HCT116 (cell line): ENCODE measurements around the gene SCN7A. TPM values are rescaled to one million over a fixed set of nuclear protein-coding genes. Genes with fewer than 3 reads are reported as not detected.

ENCODE experiments used
- ATAC-seq: fragments of 200-7000 bp; cut with Tn5 transposase; 2 replicates; pipeline ENCODE4 v1.9.1; 2020; ENCODE audit warnings: mild to moderate bottlenecking, moderate library complexity
- BruUV-seq: library from RNA; stranded (reverse); fragments of 400-500 nt; replicated peaks from 2 replicates; lab custom pipeline; 2021; lab: Mats Ljungman, UMichigan
- CTCF ChIA-PET: fragments of 300-600 bp; sonication (Branson Sonifier 250); formaldehyde crosslinking; loops from one replicate; lab custom pipeline; 2021; ENCODE audit warnings: antibody characterized with exemption; lab: Charles Lee
- POLR2A ChIA-PET: fragments of 300-600, 350-600 bp; sonication (Branson Sonifier 250); formaldehyde crosslinking; loops from one replicate; lab custom pipeline; 2021; ENCODE audit warnings: antibody characterized with exemption; lab: Charles Lee
- RAD21 ChIA-PET, 2 experiments: fragments of 300-600 bp; sonication (Branson Sonifier 250); formaldehyde crosslinking; loops; one replicate each; lab custom pipeline; 2023; ENCODE audit warnings: low total read pairs in 2 of 2; ENCODE audit not compliant: uncharacterized antibody in 2 of 2, unreplicated experiment in 2 of 2, low non-redundant PET in 1 of 2; lab: Charles Lee
- DNase-seq: peaks from one replicate; pipeline ENCODE4 v3.0.0-alpha.2; 2010; ENCODE audit warnings: low read depth, low spot score
- H2AFZ ChIP-seq: fragments of 200-600 bp; shearing (Covaris generic), sonication (generic); 2 replicates; pipeline ENCODE4 v1.6.1; 2017; ENCODE audit warnings: low read depth, mixed run types, mixed read lengths, antibody characterized with exemption, low read length; ENCODE audit not compliant: poor library complexity, severe bottlenecking
- H3K27ac ChIP-seq: 2 replicates; pipeline ENCODE4 v1.5.1; 2012; ENCODE audit warnings: low read depth, low read length
- H3K27me3 ChIP-seq: fragments of 200-600 bp; sonication (generic); 2 replicates; pipeline ENCODE4 v1.6.1; 2016; ENCODE audit warnings: mixed run types, low read length, mixed read lengths; ENCODE audit not compliant: insufficient read depth
- H3K36me3 ChIP-seq, 2 experiments: fragments of 200-500 bp in 1 of 2; fragments of 200-600 bp in 1 of 2; sonication (Bioruptor generic) in 1 of 2; sonication (generic) in 1 of 2; 2 replicates each; pipeline versions ENCODE4 v1.5.1 to v1.6.1; 2014 to 2016; ENCODE audit warnings: low read length in 2 of 2, inconsistent platforms in 1 of 2, mixed read lengths in 1 of 2, mixed run types in 1 of 2; ENCODE audit not compliant: insufficient read depth in 2 of 2, control insufficient read depth in 1 of 2
- H3K4me1 ChIP-seq, 2 experiments: fragments of 200-600 bp in 1 of 2; sonication (generic) in 1 of 2; 2 replicates each; pipeline versions ENCODE4 v1.5.1 to v1.6.1; 2012 to 2017; ENCODE audit warnings: low read length in 2 of 2, inconsistent platforms in 1 of 2, mild to moderate bottlenecking in 1 of 2, mixed read lengths in 1 of 2, mixed run types in 1 of 2, moderate library complexity in 1 of 2; ENCODE audit not compliant: insufficient read depth in 2 of 2, control insufficient read depth in 1 of 2
- H3K4me2 ChIP-seq: fragments of 200-600 bp; sonication (generic); 2 replicates; pipeline ENCODE4 v1.6.1; 2017; ENCODE audit warnings: mixed run types, low read length, mixed read lengths
- H3K4me3 ChIP-seq, 2 experiments: fragments of 200-600 bp in 1 of 2; sonication (generic) in 1 of 2; replicated peaks in 1 of 2; 2 replicates each; pipeline ENCODE4 v1.5.1; 2011 to 2016; ENCODE audit warnings: low read length in 2 of 2, control low read depth in 1 of 2, low read depth in 1 of 2, mild to moderate bottlenecking in 1 of 2, mixed read lengths in 1 of 2, mixed run types in 1 of 2
- H3K79me2 ChIP-seq: fragments of 200-600 bp; sonication (generic); 2 replicates; pipeline ENCODE4 v1.6.1; 2017; ENCODE audit warnings: mild to moderate bottlenecking, mixed run types, low read length, moderate library complexity, mixed read lengths; ENCODE audit not compliant: insufficient read depth
- H3K9ac ChIP-seq: fragments of 200-600 bp; sonication (generic); 2 replicates; pipeline ENCODE4 v1.6.1; 2016; ENCODE audit warnings: low read length, mixed read lengths
- H3K9me2 ChIP-seq: fragments of 200-600 bp; sonication (generic), shearing (Covaris generic); 2 replicates; pipeline ENCODE4 v1.6.1; 2017; ENCODE audit warnings: mixed run types, mild to moderate bottlenecking, moderate library complexity; ENCODE audit not compliant: insufficient read depth
- H3K9me3 ChIP-seq, 2 experiments: fragments of 200-500 bp in 1 of 2; fragments of 200-600 bp in 1 of 2; sonication (Bioruptor generic) in 1 of 2; sonication (generic) in 1 of 2; 2 replicates each; pipeline ENCODE4 v1.6.1; 2014 to 2017; ENCODE audit warnings: low read length in 2 of 2, mixed read lengths in 2 of 2, inconsistent platforms in 1 of 2, low read depth in 1 of 2, mild to moderate bottlenecking in 1 of 2, mixed run types in 1 of 2, moderate library complexity in 1 of 2; ENCODE audit not compliant: control insufficient read depth in 1 of 2, insufficient read depth in 1 of 2
- H4K20me1 ChIP-seq: fragments of 200-600 bp; sonication (generic), shearing (Covaris generic); 2 replicates; pipeline ENCODE4 v1.6.1; 2017; ENCODE audit warnings: mixed run types, mild to moderate bottlenecking, moderate library complexity; ENCODE audit not compliant: insufficient read depth
- CEBPB ChIP-seq: IDR thresholded peaks from 2 replicates; pipeline ENCODE4 v1.6.1; 2012; ENCODE audit warnings: low read depth
- CTCF ChIP-seq, 3 experiments: fragments of 200-600 bp in 1 of 3; sonication (generic) in 1 of 3; IDR thresholded peaks in 2 of 3; conservative IDR thresholded peaks in 1 of 3; 2 replicates each; pipeline ENCODE4 v1.5.1; 2012 to 2017; ENCODE audit warnings: low read depth in 2 of 3, low read length in 2 of 3, antibody characterized with exemption in 1 of 3, borderline replicate concordance in 1 of 3, control low read depth in 1 of 3, mild to moderate bottlenecking in 1 of 3, mixed read lengths in 1 of 3, mixed run types in 1 of 3, moderate library complexity in 1 of 3; ENCODE audit not compliant: insufficient read depth in 1 of 3
- ELF1 ChIP-seq: IDR thresholded peaks from 2 replicates; pipeline ENCODE4 v1.6.1; 2012; ENCODE audit warnings: low read depth, borderline replicate concordance
- EZH2 ChIP-seq: fragments of 200-600 bp; sonication (generic); IDR thresholded peaks from 2 replicates; pipeline ENCODE4 v1.6.1; 2017; ENCODE audit warnings: antibody characterized with exemption, mixed run types
- EZH2phosphoT487 ChIP-seq: fragments of 200-600 bp; IDR thresholded peaks from 2 replicates; pipeline ENCODE4 v1.6.1; 2018; ENCODE audit warnings: antibody characterized with exemption, borderline replicate concordance
- FOSL1 ChIP-seq: IDR thresholded peaks from 2 replicates; pipeline ENCODE4 v1.6.1; 2012; ENCODE audit warnings: low read depth
- JUND ChIP-seq: IDR thresholded peaks from 2 replicates; pipeline ENCODE4 v1.6.1; 2012
- POLR2A ChIP-seq: IDR thresholded peaks from 2 replicates; pipeline ENCODE4 v1.7.0; 2011; ENCODE audit warnings: borderline replicate concordance; ENCODE audit not compliant: insufficient read depth, insufficient read length; ENCODE audit errors: extremely low read depth
- POLR2AphosphoS5 ChIP-seq: IDR thresholded peaks from 2 replicates; pipeline ENCODE4 v1.6.1; 2011; ENCODE audit warnings: mild to moderate bottlenecking, low read depth, low read length, moderate library complexity
- RAD21 ChIP-seq: IDR thresholded peaks from 2 replicates; pipeline ENCODE4 v1.6.1; 2012; ENCODE audit warnings: low read depth, mild to moderate bottlenecking
- REST ChIP-seq: IDR thresholded peaks from 2 replicates; pipeline ENCODE4 v1.6.1; 2012; ENCODE audit warnings: low read depth
- SIN3A ChIP-seq: IDR thresholded peaks from 2 replicates; pipeline ENCODE4 v1.6.1; 2012; ENCODE audit warnings: low read depth
- SP1 ChIP-seq: IDR thresholded peaks from 2 replicates; pipeline ENCODE4 v1.6.1; 2012; ENCODE audit warnings: low read depth
- SRF ChIP-seq: IDR thresholded peaks from 2 replicates; pipeline ENCODE4 v1.6.1; 2012; ENCODE audit warnings: low read depth
- TCF7L2 ChIP-seq: IDR thresholded peaks from 2 replicates; pipeline ENCODE4 v1.7.0; 2011; ENCODE audit warnings: borderline replicate concordance, inconsistent platforms; ENCODE audit not compliant: insufficient read depth, insufficient read length; ENCODE audit errors: extremely low read depth
- YY1 ChIP-seq: IDR thresholded peaks from 2 replicates; pipeline ENCODE4 v1.6.1; 2011; ENCODE audit warnings: low read length, low read depth, moderate library complexity, mild to moderate bottlenecking; ENCODE audit not compliant: insufficient replicate concordance; ENCODE audit errors: extremely low read depth
- ZFX ChIP-seq: fragments of 450-650 bp; IDR thresholded peaks from 2 replicates; pipeline ENCODE4 v1.6.1; 2017
- ZNF274 ChIP-seq: fragments of 200-500 bp; sonication (Bioruptor generic); IDR thresholded peaks from 2 replicates; pipeline ENCODE4 v1.6.1; 2014; ENCODE audit warnings: mild to moderate bottlenecking, low read depth, low read length, inconsistent platforms
- intact Hi-C: fragments of 100-400 bp; cut with micrococcal nuclease; formaldehyde crosslinking; loops from 2 replicates; pipeline ENCODE4 v1.10.0; 2022
- total RNA-seq: library from RNA; stranded (reverse); gene quantifications from one replicate; pipeline ENCODE4 v1.2.1, GENCODE V29; 2021; ENCODE audit not compliant: unreplicated experiment
- TF ChIP-seq, protein P1 (sequence below): IDR thresholded peaks from 2 replicates; pipeline ENCODE4 v1.6.1; 2012
- TF ChIP-seq, protein P2 (sequence below): IDR thresholded peaks from 2 replicates; pipeline ENCODE4 v1.6.1; 2011; ENCODE audit warnings: mild to moderate bottlenecking, low read length, moderate library complexity; ENCODE audit not compliant: insufficient replicate concordance; ENCODE audit errors: extremely low read depth

The SCN7A gene
- total RNA-seq, 1 experiment from 2014 or later, result 0.07 TPM

DNA sequence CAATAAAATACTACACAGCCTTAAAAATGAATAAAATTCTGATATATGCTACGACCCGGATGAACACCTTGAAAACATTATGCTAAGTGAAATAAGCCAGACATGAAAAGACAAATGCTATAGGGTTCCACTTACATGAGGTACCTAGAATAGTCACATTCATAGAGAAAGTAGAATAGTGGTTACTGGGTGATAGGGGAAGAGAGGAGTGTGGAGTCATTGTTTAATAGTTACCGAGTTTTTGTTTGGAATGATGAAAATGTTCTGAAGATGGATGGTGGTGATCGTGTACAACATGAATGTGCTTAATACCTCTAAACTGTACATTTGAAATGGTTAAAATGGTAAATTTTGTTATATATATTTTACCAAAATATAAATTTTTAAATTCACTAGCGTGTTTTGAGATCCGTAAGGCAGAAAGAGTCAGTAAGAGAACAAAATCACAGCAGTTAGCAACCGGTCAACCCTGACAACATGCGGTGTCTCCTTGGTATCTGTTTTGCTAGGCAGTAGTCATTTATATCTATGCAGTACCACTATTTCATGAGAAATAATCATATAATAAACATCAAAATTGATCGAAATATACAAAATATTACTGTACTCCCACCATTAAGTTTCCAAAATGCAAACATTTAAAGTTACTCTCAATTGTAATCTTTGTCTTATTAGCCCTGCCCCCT lies 129.4 kb downstream of the SCN7A start:
- ChIA-PET POLR2A (no interaction called here), CTCF (no interaction called here), RAD21 (no interaction called here)
- H3K9me3 ChIP-seq, result no peaks in the 10 kb centered on the region
- no peaks in the 10 kb centered on the region for H3K36me3 ChIP-seq
- H3K4me2 ChIP-seq, result no peak overlapping the region
- no peaks in the 10 kb centered on the region for H3K79me2 ChIP-seq
- intact Hi-C loops, result loop anchor here (5.0 kb wide), 1 partner anchor 153 kb away; no protein-coding TSS in a partner anchor
- H3K27me3 ChIP-seq, result peaks cover 13% of the 10 kb centered on the region; the same call in 1 of the 2 replicates
- H3K9me2 ChIP-seq, result no peaks in the 10 kb centered on the region
- no peak overlapping the region for H3K27ac ChIP-seq
- H3K9ac ChIP-seq, result no peak overlapping the region
- H4K20me1 ChIP-seq, result no peaks in the 10 kb centered on the region
- TF ChIP-seq ZNF274 (no peak), CEBPB (no peak), TCF7L2 (no peak), FOSL1 (no peak), SRF (no peak), ELF1 (no peak), SIN3A (no peak), POLR2A (no peak), EZH2phosphoT487 (no peak), EZH2 (no peak), YY1 (no peak), REST (no peak), ZFX (no peak), SP1 (no peak), RAD21 (no peak), POLR2AphosphoS5 (no peak), CTCF (IDR thresholded peaks at IDR 0.05 in 2 of 3, conservative IDR thresholded peaks at IDR 0.05 in 1 of 3; ENCODE audit: borderline replicate concordance in 1 of 3, insufficient read depth in 1 of 3, low read depth in 2 of 3, low read length in 2 of 3) (no peak), JUND (no peak)
- TF ChIP-seq, protein P1, sequence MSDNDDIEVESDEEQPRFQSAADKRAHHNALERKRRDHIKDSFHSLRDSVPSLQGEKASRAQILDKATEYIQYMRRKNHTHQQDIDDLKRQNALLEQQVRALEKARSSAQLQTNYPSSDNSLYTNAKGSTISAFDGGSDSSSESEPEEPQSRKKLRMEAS, result no peak
- TF ChIP-seq, protein P2, sequence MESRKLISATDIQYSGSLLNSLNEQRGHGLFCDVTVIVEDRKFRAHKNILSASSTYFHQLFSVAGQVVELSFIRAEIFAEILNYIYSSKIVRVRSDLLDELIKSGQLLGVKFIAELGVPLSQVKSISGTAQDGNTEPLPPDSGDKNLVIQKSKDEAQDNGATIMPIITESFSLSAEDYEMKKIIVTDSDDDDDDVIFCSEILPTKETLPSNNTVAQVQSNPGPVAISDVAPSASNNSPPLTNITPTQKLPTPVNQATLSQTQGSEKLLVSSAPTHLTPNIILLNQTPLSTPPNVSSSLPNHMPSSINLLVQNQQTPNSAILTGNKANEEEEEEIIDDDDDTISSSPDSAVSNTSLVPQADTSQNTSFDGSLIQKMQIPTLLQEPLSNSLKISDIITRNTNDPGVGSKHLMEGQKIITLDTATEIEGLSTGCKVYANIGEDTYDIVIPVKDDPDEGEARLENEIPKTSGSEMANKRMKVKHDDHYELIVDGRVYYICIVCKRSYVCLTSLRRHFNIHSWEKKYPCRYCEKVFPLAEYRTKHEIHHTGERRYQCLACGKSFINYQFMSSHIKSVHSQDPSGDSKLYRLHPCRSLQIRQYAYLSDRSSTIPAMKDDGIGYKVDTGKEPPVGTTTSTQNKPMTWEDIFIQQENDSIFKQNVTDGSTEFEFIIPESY, result no peak
- ATAC-seq (no peak), DNase-seq (no peak)
- no peak overlapping the region for H3K4me3 ChIP-seq
- no peak overlapping the region for H2AFZ ChIP-seq
- BruUV-seq, result no TSS peak
- no peaks in the 10 kb centered on the region for H3K4me1 ChIP-seq
